DND-41 (cell line): ENCODE results near the gene DSG1.

Source experiments
- ATAC-seq: fragments of 200-7000 bp; cut with Tn5 transposase; 3 replicates; pipeline ENCODE4 v1.9.1; 2021; ENCODE audit warnings: low read depth; ENCODE audit not compliant: insufficient read depth
- DNase-seq: peaks from one replicate; pipeline ENCODE4 v3.0.0-alpha.2; 2020
- H2AFZ ChIP-seq: 2 replicates; pipeline ENCODE4 v1.6.0; 2012; ENCODE audit warnings: low read depth, low read length
- H3K27ac ChIP-seq: 2 replicates; pipeline ENCODE4 v1.5.1; 2012; ENCODE audit warnings: low read length, inconsistent platforms
- H3K27me3 ChIP-seq: fragments of 200-600 bp; sonication (generic); 2 replicates; pipeline ENCODE4 v1.6.0; 2012; ENCODE audit warnings: low read length, mild to moderate bottlenecking, inconsistent platforms; ENCODE audit not compliant: insufficient read depth, poor library complexity
- H3K36me3 ChIP-seq: 2 replicates; pipeline ENCODE4 v1.5.1; 2012; ENCODE audit warnings: low read length, inconsistent platforms; ENCODE audit not compliant: insufficient read depth
- H3K4me1 ChIP-seq: 2 replicates; pipeline ENCODE4 v1.5.1; 2012; ENCODE audit warnings: mild to moderate bottlenecking, low read length; ENCODE audit not compliant: insufficient read depth
- H3K4me2 ChIP-seq: 2 replicates; pipeline ENCODE4 v1.6.0; 2012; ENCODE audit warnings: mild to moderate bottlenecking, moderate library complexity, low read length, inconsistent platforms; ENCODE audit not compliant: insufficient read depth
- H3K4me3 ChIP-seq, 2 experiments: fragments of 200-600 bp in 1 of 2; shearing (Covaris generic) in 1 of 2; 2 replicates each; pipeline ENCODE4 v1.5.1; 2012 to 2016; ENCODE audit warnings: inconsistent platforms in 2 of 2, low read length in 2 of 2, mild to moderate bottlenecking in 2 of 2, low read depth in 1 of 2, moderate library complexity in 1 of 2
- H3K79me2 ChIP-seq: 2 replicates; pipeline ENCODE4 v1.6.0; 2012; ENCODE audit warnings: low read length, inconsistent platforms; ENCODE audit not compliant: insufficient read depth
- H3K9ac ChIP-seq: 2 replicates; pipeline ENCODE4 v1.6.0; 2012; ENCODE audit warnings: low read depth, mild to moderate bottlenecking, inconsistent platforms, low read length, moderate library complexity
- H3K9me3 ChIP-seq: 2 replicates; pipeline ENCODE4 v1.5.1; 2012; ENCODE audit warnings: low read length, moderate library complexity, mild to moderate bottlenecking, inconsistent platforms; ENCODE audit not compliant: insufficient read depth, severe bottlenecking
- H4K20me1 ChIP-seq: 2 replicates; pipeline ENCODE4 v1.6.0; 2012; ENCODE audit warnings: low read length; ENCODE audit not compliant: insufficient read depth
- EZH2 ChIP-seq: IDR thresholded peaks from 3 replicates; pipeline ENCODE4 v1.6.1; 2012; ENCODE audit warnings: borderline replicate concordance, low read depth, mild to moderate bottlenecking, moderate library complexity, low read length, inconsistent platforms; ENCODE audit not compliant: severe bottlenecking
- TF ChIP-seq, protein P1 (sequence below): IDR thresholded peaks from 2 replicates; pipeline ENCODE4 v1.5.1; 2012; ENCODE audit warnings: borderline replicate concordance, low read length, moderate library complexity, mild to moderate bottlenecking; ENCODE audit not compliant: poor library complexity, severe bottlenecking; ENCODE audit errors: extremely low read depth

The DSG1 gene

GRCh38 chr18:31402026-31402373 lies 84.0 kb downstream of the DSG1 start:
- no peaks in the 10 kb centered on the region for H3K36me3 ChIP-seq
- TF ChIP-seq EZH2: no peak
- TF ChIP-seq, protein P1, sequence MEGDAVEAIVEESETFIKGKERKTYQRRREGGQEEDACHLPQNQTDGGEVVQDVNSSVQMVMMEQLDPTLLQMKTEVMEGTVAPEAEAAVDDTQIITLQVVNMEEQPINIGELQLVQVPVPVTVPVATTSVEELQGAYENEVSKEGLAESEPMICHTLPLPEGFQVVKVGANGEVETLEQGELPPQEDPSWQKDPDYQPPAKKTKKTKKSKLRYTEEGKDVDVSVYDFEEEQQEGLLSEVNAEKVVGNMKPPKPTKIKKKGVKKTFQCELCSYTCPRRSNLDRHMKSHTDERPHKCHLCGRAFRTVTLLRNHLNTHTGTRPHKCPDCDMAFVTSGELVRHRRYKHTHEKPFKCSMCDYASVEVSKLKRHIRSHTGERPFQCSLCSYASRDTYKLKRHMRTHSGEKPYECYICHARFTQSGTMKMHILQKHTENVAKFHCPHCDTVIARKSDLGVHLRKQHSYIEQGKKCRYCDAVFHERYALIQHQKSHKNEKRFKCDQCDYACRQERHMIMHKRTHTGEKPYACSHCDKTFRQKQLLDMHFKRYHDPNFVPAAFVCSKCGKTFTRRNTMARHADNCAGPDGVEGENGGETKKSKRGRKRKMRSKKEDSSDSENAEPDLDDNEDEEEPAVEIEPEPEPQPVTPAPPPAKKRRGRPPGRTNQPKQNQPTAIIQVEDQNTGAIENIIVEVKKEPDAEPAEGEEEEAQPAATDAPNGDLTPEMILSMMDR: no peak
- H3K4me2 ChIP-seq: no peak overlapping the region
- DNase-seq (no peak), ATAC-seq (no peak)
- no peak overlapping the region for H2AFZ ChIP-seq
- H3K9ac ChIP-seq: no peak overlapping the region
- H3K4me3 ChIP-seq: no peak overlapping the region
- H4K20me1 ChIP-seq: no peaks in the 10 kb centered on the region
- H3K9me3 ChIP-seq: no peaks in the 10 kb centered on the region
- no peak overlapping the region for H3K27ac ChIP-seq
- no peaks in the 10 kb centered on the region for H3K4me1 ChIP-seq
- H3K79me2 ChIP-seq: no peaks in the 10 kb centered on the region
- no peaks in the 10 kb centered on the region for H3K27me3 ChIP-seq

DNA sequence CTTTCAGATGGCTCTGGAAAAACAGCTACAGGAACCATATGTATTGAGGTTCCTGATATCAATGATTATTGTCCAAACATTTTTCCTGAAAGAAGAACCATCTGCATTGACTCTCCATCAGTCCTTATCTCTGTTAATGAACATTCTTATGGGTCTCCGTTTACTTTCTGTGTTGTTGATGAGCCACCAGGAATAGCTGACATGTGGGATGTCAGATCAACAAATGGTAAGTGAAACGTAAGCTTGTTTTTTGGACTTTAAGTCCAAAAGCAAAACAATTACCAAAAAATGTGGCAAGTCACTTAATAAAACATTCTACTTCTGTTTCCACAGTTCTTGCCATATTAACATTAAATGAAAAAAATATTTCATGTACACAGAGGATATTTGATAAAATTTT lies 85.4 kb downstream of the DSG1 start:
- H3K9me3 ChIP-seq: no peaks in the 10 kb centered on the region
- H3K9ac ChIP-seq: no peak overlapping the region
- H2AFZ ChIP-seq: no peak overlapping the region
- DNase-seq (no peak), ATAC-seq (no peak)
- no peaks in the 10 kb centered on the region for H3K4me1 ChIP-seq
- no peak overlapping the region for H3K4me3 ChIP-seq
- no peak for TF ChIP-seq EZH2
- TF ChIP-seq, protein P1: no peak
- no peak overlapping the region for H3K4me2 ChIP-seq
- no peaks in the 10 kb centered on the region for H4K20me1 ChIP-seq
- H3K27me3 ChIP-seq: no peaks in the 10 kb centered on the region
- H3K27ac ChIP-seq: no peak overlapping the region
- H3K36me3 ChIP-seq: no peaks in the 10 kb centered on the region
- no peaks in the 10 kb centered on the region for H3K79me2 ChIP-seq
